NCI-H524 treated with DMSO at 0.1 percent for 48 hours (cell line): ENCODE results near the gene NOL8.
A peak's percentile ranks its signal among the peaks of the same experiment; 100 is the strongest.

Experiments
- DNase-seq: peaks from one replicate; lab custom pipeline; 2025; lab: John Stamatoyannopoulos, UW

The NOL8 gene

DNA sequence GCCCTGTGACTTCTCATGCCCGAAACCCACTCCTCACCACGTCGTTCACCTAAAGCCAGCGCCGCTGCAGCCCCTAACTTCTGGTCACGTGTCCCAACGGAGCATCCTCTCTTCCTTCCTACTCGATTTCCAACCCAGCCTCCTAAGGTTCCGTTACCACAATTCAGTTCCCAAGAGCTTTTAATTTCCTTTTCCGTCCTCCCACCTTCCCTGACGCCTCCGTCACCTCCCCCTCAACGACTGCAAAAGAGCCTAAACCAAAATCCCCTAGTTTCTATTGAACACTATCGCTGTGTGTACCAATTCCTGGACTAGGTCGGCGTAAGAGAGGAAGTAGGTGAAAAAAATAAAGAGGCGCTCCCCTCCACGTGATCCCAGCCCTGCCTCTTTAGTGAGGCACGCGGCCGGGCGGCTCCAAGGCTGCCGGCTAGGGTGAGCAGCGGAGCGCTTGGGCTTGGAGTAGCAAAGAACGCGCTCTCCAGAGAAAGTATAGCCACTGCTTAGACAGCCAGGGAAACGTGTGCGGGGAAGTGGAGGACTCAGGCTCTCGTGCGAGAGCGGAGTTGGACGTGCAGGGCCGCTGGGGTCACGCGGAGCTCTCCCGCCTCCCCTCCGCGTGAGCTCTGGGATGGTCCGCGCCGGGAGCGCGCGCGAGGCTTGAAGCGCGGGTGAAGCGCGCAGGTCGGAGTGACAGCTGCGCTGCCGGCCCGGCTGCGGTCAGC, at the start of gene NOL8, which contains the start of gene CENPP:
Gene NOL8, minus strand, starts transcription at position 82 of the 722 bp plus-strand sequence. CDS start 1,189 bp downstream, outside the sequence.
Gene CENPP, plus strand, starts transcription at position 685 of the 722 bp plus-strand sequence.
- peak; percentile 67 for DNase-seq

DNA sequence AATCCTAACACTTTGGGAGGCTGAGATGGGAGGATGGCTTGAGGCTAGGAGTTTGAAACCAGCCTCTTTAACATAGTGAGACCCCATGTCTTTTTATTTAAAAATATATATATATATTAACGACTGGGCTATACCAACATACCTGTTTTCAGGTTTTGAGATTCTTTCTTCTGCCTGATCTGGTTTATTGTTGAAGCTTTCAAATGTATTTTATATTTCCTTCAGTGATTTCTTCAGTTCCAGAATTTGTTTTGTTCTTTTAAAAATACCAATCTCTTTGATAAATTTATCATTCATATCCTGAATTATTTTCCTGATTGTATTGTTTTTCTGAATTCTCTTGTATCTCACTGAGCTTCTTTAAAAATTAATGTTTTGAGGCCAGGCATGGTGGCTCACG, 48.0 kb upstream of the NOL8 start:
- no peak for DNase-seq

GRCh38 chr9:92369075-92369474, 43.9 kb upstream of the NOL8 start:
- DNase-seq: no peak

GRCh38 chr9:92360083-92360482, 34.9 kb upstream of the NOL8 start:
- DNase-seq: no peak

DNA sequence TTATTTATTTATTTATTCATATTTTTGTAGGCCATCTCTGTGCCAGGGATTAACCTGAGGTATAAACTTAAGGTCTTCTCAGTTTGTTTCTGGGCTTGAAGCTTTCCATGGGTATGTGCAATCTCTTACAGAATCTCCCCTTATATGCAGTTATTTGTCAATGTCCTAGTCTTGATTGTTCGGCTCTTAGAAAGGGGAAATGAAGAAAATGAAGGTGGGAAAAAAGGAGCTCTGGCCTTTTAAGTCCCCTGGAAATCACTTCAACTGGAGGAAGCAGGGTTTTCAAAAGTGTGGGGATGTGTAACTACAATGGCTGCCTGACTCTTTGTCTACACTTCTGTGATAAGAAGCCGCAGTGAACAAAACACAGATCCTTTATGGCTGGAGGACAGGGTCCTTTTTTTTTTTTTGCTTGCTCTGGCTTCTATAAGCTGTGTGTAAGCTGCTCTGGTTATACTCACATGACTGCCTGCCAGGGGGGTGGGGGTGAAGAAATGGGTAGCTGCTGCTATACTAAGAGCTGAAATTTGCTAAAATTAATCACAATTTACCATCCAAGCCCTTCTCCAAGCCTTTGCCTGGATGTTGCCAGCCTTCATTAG, 34.3 kb upstream of the NOL8 start:
- DNase-seq: no peak

DNA sequence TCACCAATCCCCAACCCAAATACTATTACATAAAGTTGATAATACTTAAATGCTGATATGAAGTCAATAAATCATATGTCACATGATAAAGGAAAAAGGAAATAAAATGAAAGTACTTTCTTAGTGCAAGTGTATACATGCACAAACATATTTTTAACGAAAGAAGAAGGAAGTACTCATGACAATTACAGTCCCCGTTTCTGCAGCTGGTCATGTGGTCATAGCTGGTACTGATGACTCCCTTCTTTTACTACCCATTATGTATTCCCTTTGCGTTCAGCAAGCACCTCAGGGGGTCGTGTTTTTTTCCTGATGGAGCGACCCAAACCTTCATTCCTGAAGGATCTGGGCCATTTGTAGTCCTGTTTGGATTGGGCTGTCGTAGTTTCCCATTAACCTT, 27.9 kb upstream of the NOL8 start:
- no peak for DNase-seq

DNA sequence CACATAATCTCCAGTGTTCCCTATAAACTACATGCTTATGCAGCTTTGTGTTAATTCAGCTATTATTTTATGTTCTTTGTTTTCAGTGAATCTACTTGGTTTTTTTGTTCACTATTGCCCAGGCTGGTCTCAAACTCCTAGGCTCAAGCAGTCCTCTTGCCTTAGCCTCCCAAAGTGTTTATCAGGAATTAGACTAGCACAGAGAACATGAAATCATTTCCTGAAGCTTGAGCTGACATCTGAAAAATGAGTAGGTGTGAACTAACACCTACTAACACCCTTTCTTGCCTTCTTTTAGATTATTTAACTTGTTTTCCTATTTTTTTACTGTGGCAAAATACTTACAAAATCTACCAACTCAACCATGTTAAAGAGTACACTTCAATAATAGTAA, 25.6 kb upstream of the NOL8 start:
- no peak for DNase-seq

GRCh38 chr9:92349771-92350739, 24.9 kb upstream of the NOL8 start:
- DNase-seq: no peak

DNA sequence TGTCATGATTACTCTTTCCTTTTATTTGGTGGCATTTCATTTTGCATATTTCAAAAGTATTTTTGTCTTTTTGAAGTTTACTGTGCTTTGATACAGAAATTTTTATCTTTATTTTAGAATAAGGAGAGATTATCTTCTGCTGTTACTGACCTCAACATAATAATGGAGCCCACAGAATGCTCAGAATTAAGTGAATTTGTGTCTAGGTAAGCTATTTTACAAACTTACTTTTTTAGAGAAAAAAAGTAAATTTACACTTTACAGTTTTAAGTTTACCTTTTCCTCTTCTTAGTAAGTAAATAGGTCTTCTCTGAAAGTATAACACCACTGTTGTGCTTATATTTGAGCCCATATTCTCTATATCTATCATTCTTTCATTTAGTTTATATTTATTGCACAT, 20.4 kb upstream of the NOL8 start:
- no peak for DNase-seq

- DNase-seq: no peak
Measured at GRCh38 chr9:92342825-92343488, 17.8 kb upstream of the NOL8 start.

DNA sequence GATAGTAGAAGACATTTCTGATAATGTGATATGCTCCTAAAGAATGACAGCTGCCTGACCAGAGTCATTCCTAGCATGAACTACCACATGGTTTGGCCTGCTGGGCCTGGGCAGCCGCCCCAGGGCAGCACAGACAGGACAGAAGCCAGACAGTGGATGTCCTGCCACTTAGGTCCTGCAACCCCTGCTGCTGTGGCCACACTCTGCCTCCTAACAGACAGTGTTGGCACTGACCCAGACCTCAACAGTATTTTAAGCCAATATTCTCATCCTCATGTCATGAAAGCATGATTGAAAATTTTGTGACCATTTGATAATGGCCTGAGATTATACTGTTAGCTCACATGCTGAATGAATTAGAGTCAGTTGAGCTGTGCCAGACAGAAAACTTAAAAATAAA, 16.4 kb upstream of the NOL8 start:
- DNase-seq: no peak

GRCh38 chr9:92333282-92333634, 8.1 kb upstream of the NOL8 start:
- DNase-seq: no peak

GRCh38 chr9:92332577-92333281, 7.6 kb upstream of the NOL8 start:
- DNase-seq: no peak

GRCh38 chr9:92328225-92328624, 3.1 kb upstream of the NOL8 start:
- DNase-seq: peak; percentile 39

- DNase-seq: no peak
Measured at GRCh38 chr9:92327283-92327850, 2.2 kb upstream of the NOL8 start.

GRCh38 chr9:92325991-92326500, 896 bp upstream of the NOL8 start:
- peak; percentile 12 for DNase-seq

DNA sequence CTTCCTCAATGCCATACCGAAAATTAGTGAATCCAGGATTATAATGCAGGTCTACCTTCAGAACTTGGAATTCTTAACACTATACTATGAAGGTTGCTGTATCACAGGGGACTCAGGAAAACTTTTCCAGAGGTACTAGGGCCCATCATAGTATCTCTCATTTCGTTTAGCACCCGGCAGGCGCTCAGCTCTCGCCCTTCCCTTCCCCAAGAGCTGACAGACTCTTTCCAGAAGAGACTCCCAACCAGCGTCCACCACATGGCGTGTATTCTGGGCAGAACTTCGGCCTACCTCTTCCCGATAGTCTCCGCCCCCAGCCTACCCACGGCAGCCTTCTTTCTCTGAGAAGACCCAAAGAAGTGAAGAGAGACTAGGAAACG, 271 bp downstream of the NOL8 start:
- DNase-seq: no peak

- no peak for DNase-seq
Measured at GRCh38 chr9:92324431-92324830, 719 bp downstream of the NOL8 start.

GRCh38 chr9:92315456-92315855, 9.7 kb downstream of the NOL8 start:
- no peak for DNase-seq

DNA sequence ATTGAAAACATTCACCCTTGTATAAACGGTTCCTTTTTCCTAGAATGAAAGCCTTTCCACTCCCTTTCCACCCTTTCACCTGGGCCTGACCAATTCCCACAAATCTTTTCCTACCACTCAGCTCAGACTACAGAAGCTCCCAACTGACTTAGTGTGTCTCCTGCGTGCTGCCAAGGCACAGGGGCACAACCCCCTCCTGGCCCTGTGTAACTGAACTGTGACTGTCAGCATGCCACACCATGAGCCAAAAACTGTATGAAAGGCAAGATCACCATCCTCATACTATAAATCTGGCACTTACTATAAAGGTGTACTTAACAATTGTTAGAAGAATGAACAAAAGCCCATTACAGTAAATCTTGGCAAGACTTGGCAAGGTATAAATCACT, 11.5 kb downstream of the NOL8 start:
- no peak for DNase-seq
